HL-60 (cell line): ENCODE results near the gene TMEM190.

ENCODE experiments used
- DNase-seq, 2 experiments: peaks; one replicate each; pipeline ENCODE4 v3.0.0-alpha.2; 2010 to 2020; ENCODE audit warnings: low read depth in 1 of 2, low spot score in 1 of 2
- H3K27ac ChIP-seq: fragments of 250-450 bp; sonication (Bioruptor Pico); replicated peaks from 2 replicates; pipeline ENCODE4 v1.5.1; 2020; ENCODE audit warnings: mild to moderate bottlenecking, moderate library complexity
- H3K27me3 ChIP-seq: fragments of 250-450 bp; sonication (Bioruptor Pico); 2 replicates; pipeline ENCODE4 v1.5.1; 2021; ENCODE audit warnings: mild to moderate bottlenecking, moderate library complexity; ENCODE audit not compliant: insufficient read depth, poor library complexity, severe bottlenecking
- H3K4me3 ChIP-seq: replicated peaks from 2 replicates; pipeline ENCODE4 v1.5.1; 2011; ENCODE audit warnings: mild to moderate bottlenecking, control low read depth, low read length; ENCODE audit not compliant: insufficient read depth
- GABPA ChIP-seq: IDR thresholded peaks from 2 replicates; pipeline ENCODE4 v1.6.1; 2012; ENCODE audit warnings: low read depth
- POLR2AphosphoS5 ChIP-seq: IDR thresholded peaks from 2 replicates; pipeline ENCODE4 v1.6.1; 2012; ENCODE audit warnings: low read depth
- SPI1 ChIP-seq: IDR thresholded peaks from 2 replicates; pipeline ENCODE4 v1.6.1; 2012; ENCODE audit warnings: low read depth, mild to moderate bottlenecking, borderline replicate concordance
- TF ChIP-seq, protein P1 (sequence below): IDR thresholded peaks from one replicate; pipeline ENCODE4 v1.5.1; 2011; ENCODE audit warnings: low read length, control low read depth, inconsistent platforms; ENCODE audit not compliant: insufficient read depth
- TF ChIP-seq, protein P2 (sequence below): IDR thresholded peaks from 2 replicates; pipeline ENCODE4 v1.6.1; 2012; ENCODE audit warnings: low read depth; ENCODE audit not compliant: insufficient replicate concordance

Gene TMEM190

DNA sequence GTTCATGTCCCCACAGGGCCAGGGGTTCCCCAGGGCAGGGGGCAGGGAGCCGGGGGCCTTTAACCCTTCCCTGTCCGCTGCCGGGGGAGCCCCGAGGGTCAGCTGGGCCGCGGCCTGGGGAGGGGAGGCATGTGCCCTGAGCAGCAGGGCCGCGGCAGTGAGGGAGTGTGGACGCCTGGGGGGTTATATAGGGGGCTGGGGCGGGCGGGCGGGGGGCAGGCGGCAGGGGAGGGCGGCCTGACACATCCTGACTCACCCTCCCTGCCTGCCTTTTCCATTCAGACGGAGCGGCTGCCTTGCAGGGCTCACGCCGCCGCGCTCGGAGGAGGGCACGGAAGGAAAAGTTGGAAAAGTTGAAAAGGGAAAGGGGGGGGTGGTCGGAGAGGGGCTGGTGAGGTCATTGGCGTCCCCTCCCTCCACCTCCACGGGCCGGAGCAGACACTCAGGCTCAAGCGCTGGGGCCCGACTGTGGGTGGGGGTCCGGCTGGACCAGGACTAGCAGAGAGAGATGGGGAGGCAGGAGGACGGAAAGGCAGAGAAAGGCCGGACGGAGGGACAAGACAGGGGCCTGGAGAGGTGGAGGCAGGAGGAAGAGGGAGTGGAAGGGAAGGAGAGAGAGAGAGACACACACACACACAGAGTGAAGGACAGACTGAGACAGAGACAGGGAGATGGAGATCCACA lies 6.2 kb upstream of the TMEM190 start, which contains the start of gene IL11:
Gene IL11 (minus strand): TSS at position 159 of the 684 bp plus-strand sequence. CDS start 153 bp downstream, at position 6.
- H3K27me3 ChIP-seq: peaks cover 43% of the 10 kb centered on the region
- DNase-seq: no peak
- H3K27ac ChIP-seq: no peak within 1 kb of the TSS
- no peak within 1 kb of the TSS for H3K4me3 ChIP-seq
- TF ChIP-seq, protein P1, sequence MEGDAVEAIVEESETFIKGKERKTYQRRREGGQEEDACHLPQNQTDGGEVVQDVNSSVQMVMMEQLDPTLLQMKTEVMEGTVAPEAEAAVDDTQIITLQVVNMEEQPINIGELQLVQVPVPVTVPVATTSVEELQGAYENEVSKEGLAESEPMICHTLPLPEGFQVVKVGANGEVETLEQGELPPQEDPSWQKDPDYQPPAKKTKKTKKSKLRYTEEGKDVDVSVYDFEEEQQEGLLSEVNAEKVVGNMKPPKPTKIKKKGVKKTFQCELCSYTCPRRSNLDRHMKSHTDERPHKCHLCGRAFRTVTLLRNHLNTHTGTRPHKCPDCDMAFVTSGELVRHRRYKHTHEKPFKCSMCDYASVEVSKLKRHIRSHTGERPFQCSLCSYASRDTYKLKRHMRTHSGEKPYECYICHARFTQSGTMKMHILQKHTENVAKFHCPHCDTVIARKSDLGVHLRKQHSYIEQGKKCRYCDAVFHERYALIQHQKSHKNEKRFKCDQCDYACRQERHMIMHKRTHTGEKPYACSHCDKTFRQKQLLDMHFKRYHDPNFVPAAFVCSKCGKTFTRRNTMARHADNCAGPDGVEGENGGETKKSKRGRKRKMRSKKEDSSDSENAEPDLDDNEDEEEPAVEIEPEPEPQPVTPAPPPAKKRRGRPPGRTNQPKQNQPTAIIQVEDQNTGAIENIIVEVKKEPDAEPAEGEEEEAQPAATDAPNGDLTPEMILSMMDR: no peak
- TF ChIP-seq GABPA (no peak), POLR2AphosphoS5 (no peak), SPI1 (no peak)
- TF ChIP-seq, protein P2, sequence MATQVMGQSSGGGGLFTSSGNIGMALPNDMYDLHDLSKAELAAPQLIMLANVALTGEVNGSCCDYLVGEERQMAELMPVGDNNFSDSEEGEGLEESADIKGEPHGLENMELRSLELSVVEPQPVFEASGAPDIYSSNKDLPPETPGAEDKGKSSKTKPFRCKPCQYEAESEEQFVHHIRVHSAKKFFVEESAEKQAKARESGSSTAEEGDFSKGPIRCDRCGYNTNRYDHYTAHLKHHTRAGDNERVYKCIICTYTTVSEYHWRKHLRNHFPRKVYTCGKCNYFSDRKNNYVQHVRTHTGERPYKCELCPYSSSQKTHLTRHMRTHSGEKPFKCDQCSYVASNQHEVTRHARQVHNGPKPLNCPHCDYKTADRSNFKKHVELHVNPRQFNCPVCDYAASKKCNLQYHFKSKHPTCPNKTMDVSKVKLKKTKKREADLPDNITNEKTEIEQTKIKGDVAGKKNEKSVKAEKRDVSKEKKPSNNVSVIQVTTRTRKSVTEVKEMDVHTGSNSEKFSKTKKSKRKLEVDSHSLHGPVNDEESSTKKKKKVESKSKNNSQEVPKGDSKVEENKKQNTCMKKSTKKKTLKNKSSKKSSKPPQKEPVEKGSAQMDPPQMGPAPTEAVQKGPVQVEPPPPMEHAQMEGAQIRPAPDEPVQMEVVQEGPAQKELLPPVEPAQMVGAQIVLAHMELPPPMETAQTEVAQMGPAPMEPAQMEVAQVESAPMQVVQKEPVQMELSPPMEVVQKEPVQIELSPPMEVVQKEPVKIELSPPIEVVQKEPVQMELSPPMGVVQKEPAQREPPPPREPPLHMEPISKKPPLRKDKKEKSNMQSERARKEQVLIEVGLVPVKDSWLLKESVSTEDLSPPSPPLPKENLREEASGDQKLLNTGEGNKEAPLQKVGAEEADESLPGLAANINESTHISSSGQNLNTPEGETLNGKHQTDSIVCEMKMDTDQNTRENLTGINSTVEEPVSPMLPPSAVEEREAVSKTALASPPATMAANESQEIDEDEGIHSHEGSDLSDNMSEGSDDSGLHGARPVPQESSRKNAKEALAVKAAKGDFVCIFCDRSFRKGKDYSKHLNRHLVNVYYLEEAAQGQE: no peak

DNA sequence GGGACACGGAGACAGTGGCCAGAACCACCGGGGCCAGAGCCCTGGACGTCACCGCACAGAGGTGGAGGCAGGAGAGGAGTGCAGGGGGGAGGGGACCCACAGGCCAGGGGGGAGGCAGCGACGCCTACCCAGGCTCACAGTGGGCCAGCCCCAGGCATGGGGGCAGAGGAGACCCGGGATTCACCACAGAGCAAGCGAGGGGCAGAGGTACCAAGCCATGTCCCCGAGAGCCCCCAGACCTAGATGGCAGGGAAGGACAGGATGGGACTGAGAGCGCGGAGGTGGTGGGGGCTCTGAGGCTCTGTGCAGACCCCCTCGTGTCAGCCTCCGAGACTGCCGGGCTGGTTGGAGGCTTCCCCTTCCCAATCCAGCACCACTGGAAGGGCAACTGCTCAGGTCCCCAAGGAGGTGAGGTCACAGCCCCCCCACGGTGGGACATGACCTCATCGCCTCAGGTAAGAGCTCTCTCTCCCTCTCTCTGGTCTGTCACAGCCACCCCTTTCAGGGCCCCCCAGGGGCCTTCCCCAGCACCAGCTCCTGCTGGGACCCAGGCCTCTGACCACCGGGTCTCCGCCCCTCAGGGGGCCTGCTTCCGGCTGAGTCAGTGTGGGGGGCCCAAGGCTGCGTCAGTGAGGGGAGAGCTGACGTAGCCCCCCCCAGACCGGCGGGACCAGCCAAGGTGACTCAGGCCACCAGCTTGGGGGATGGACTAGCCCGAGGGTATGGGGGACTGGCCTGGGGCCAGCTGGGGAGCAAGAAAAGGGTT lies 4.1 kb upstream of the TMEM190 start:
- H3K27me3 ChIP-seq: peaks cover 54% of the 10 kb centered on the region
- TF ChIP-seq, protein P2: no peak
- no peak for TF ChIP-seq POLR2AphosphoS5
- H3K27ac ChIP-seq: no peak overlapping the region

DNA sequence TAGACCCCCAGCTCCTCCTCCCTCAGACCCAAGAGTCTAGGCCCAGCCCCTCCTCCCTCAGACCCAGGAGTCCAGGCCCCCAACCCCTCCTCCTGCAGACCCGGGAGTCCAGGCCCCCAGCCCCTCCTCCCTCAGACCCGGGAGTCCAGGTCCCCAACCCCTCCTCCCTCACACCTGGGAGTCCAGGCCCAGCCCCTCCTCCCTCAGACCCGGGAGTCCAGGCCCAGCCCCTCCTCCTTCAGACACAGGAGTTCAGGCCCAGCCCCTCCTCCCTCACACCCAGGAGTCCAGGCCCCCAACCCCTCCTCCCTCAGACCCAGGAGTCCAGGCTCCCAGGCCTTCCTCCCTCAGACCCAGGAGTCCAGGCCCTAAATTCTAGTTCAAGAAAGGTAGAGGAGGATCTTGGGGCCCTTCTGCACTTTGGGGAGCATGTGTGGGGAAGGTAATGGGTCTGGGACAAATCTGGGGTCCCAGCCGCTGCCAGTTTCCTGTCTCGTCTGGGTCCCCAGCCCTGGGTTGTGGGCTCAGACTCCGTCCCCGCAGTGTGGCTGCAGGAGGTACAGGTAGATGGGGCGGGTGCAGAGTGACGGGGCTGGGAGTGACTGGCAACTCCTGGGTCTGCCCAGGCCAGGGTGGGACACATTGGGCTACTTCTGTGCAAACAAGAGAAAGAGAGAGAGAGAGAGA lies 3.2 kb upstream of the TMEM190 start:
- Histone ChIP-seq H3K27me3 (peaks cover 56% of the 10 kb centered on the region), H3K27ac (no peak overlapping the region), H3K4me3 (no peak overlapping the region)
- no peak for DNase-seq
- TF ChIP-seq GABPA: no peak
- TF ChIP-seq SPI1: no peak
- TF ChIP-seq, protein P1: no peak
- TF ChIP-seq, protein P2: no peak
- TF ChIP-seq POLR2AphosphoS5: no peak

More for the DNA sequence above, 4.1 kb upstream of the TMEM190 start:
- H3K4me3 ChIP-seq: no peak overlapping the region
- no peak for DNase-seq
